Liver (tissue), 3 donors: Measurements from ENCODE around the gene MTMR2.

ENCODE experiments used
- ATF3 ChIP-seq: IDR thresholded peaks from 2 replicates; pipeline ENCODE4 v1.6.1; 2016; ENCODE audit warnings: antibody characterized with exemption
- CTCF ChIP-seq: fragments of 150-350 bp; IDR thresholded peaks from 2 replicates; pipeline ENCODE4 v1.5.1; 2017; ENCODE audit warnings: improper control_type of control experiment, low read depth, low read length; ENCODE audit not compliant: missing input control
- JUND ChIP-seq, 2 donors: IDR thresholded peaks; 2 replicates each; pipeline ENCODE4 v1.6.1; 2016; ENCODE audit warnings: antibody characterized with exemption in 2 of 2
- MAX ChIP-seq: IDR thresholded peaks from 2 replicates; pipeline ENCODE4 v1.6.1; 2016; ENCODE audit warnings: antibody characterized with exemption
- RAD21 ChIP-seq, 2 donors: IDR thresholded peaks; 2 replicates each; pipeline ENCODE4 v1.6.1; 2016; ENCODE audit warnings: antibody characterized with exemption in 2 of 2, mild to moderate bottlenecking in 2 of 2
- REST ChIP-seq: IDR thresholded peaks from 2 replicates; pipeline ENCODE4 v1.6.1; 2016; ENCODE audit warnings: antibody characterized with exemption, mild to moderate bottlenecking
- TAF1 ChIP-seq: conservative IDR thresholded peaks from 2 replicates; pipeline ENCODE4 v1.6.1; 2016; ENCODE audit warnings: antibody characterized with exemption, mild to moderate bottlenecking
- donor health status: healthy.
- donor health status: healthy.

- TF ChIP-seq TAF1 (no peak), CTCF (no peak), REST (no peak), RAD21 (IDR thresholded peaks at IDR 0.05) (no peak), JUND (IDR thresholded peaks at IDR 0.05) (no peak), MAX (no peak), ATF3 (no peak)
These were observed 39.1 kb downstream of the MTMR2 start for GRCh38 chr11:95884802-95885201.
